Measurements from ENCODE around the gene RNU1-2.
"Not testable (repeated sequence)": the region's sequence is repeated elsewhere in the genome, so short reads cannot be mapped to it uniquely, and the experiment has no call there.

Gene RNU1-2

GRCh38 chr1:16927256-16927655, 31.5 kb downstream of the RNU1-2 start:
- DNase-seq: no peak

GRCh38 chr1:16927711-16928485, 32.1 kb downstream of the RNU1-2 start:
- DNase-seq: no peak

- not testable (repeated sequence) for DNase-seq
Measured at GRCh38 chr1:16929146-16930041, 33.6 kb downstream of the RNU1-2 start.

GRCh38 chr1:16931206-16931934, 35.6 kb downstream of the RNU1-2 start:
- DNase-seq: not testable (repeated sequence)

GRCh38 chr1:16933945-16934344, 38.2 kb downstream of the RNU1-2 start:
- DNase-seq: not testable (repeated sequence)

- not testable (repeated sequence) for DNase-seq
Measured at GRCh38 chr1:16936580-16936979, 40.8 kb downstream of the RNU1-2 start.

GRCh38 chr1:16938351-16939321, 42.9 kb downstream of the RNU1-2 start:
- DNase-seq: no peak

GRCh38 chr1:16939386-16940180, 43.8 kb downstream of the RNU1-2 start:
- not testable (repeated sequence) for DNase-seq

GRCh38 chr1:16944038-16944437, 48.3 kb downstream of the RNU1-2 start:
- no peak for DNase-seq

- DNase-seq: not testable (repeated sequence)
Measured at GRCh38 chr1:16945512-16945911, 49.7 kb downstream of the RNU1-2 start.

Data from activated naive CD4-positive, alpha-beta T cell (primary cell).